HG03135 (cell line): Measurements from ENCODE around the gene KRT81.

Source experiments
- ATAC-seq: cut with Tn5 transposase; IDR thresholded peaks from one replicate; pipeline ENCODE4 v1.9.1; 2021; ENCODE audit warnings: mild to moderate bottlenecking, moderate library complexity; ENCODE audit not compliant: unreplicated experiment

Gene KRT81

DNA sequence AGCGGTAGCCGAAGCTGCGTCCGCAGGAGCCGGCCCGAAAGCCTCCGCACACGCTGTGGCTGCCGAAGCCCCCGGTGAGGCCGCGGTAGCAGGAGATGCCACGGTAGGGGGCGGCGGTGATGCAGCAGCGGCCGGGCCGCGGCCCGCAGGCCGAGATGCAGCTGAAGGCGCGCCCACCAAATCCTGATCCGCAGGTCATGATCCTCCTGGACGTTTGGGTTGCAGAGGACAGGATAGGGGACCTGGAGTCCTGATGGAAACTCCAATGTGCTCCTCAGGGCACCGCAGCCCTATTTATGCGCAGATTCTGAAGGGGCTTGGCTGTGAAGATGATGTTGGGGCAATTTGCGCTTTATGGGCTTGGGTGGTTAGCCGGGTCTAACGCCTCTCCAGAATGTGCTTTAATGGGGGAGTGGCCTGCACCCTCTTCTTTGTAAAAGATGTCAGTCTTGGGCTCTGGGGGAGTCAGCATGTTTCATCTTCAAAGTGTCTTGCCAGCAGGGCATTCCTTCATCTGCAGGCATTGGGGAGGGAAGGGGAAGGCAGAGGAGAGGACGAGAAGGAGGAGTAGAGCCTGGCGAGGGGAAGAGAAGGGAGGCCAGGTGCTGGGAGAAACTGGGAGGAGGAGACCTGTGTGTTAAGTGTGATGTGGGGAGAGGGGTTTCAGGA lies at the start of gene KRT81:
Gene KRT81 (minus strand): TSS at position 268 of the 669 bp plus-strand sequence. CDS start 69 bp downstream, at position 199.
- no peak for ATAC-seq

- no peak for ATAC-seq
Measured at GRCh38 chr12:52338241-52338960, 47.1 kb upstream of the KRT81 start.

GRCh38 chr12:52337054-52337453 lies 45.7 kb upstream of the KRT81 start:
- no peak for ATAC-seq

GRCh38 chr12:52336641-52337040 lies 45.3 kb upstream of the KRT81 start:
- no peak for ATAC-seq

DNA sequence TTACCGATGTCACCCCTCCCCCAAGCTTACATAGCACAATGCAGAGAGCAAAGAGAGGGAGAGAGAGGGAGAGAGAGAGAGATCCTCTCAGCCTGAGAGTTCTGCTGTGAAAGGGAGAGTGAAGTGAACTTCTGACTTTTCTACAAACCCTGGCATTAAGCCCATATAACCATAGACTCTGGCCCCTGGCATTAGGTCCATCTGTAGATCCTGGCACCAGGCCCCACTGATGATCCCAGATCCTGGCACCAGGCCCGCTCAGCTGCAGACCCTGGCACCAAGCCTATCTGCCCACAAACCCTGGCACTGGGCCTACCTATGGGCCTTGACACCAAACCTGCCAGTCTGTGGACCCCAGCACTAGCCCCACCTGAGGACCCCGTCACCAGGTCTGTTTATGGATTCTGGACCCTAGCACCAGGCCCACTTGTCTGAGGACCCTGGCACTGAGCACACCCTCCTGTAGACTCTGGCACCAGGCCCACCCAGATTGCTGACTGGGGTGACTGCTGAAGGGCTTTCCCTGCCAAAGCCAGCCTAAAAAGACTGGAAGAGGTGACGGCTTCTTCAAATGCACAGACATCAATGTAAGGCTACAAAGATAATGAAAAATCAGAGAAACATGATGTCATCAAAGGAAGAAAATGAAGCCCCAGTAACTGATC lies 44.4 kb upstream of the KRT81 start:
- no peak for ATAC-seq

DNA sequence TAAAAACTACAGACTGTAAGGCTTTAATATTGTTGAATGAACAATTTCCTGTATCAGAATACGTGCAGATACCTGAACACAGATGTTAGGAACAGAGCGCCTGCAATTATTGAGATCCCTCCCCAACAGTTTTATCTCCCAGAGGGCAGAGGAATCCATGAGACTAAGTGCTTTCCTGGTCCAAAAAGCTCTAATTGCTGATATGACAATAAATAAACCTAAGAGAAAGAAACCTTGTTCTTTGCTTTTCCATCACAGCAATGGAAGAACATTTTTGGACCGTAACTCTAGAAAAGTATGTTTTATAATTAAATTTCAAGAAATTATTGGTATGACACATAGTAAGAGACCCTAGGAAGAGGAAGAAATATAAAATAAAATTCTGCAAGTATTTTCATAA lies 42.9 kb upstream of the KRT81 start:
- no peak for ATAC-seq

DNA sequence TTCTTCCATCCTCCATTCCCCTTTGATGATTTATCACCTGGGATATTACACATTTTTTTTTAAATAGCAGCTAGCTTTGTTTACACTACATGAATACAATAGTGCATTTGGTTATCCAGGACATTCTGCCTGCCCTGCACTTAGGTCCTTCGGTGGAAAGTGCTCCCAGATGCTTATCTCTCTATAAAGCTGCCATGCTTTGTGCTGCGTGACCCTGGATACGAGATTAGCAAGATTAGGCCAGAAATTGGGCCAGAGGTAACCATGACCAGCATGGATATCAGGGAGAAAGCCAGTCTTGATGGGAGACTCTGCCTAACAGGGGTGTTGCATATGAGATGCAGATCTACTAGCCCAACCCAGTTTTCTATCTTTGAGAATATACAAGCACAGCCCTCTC lies 42.0 kb upstream of the KRT81 start:
- ATAC-seq = no peak

GRCh38 chr12:52332381-52332780 lies 41.0 kb upstream of the KRT81 start:
- no peak for ATAC-seq

DNA sequence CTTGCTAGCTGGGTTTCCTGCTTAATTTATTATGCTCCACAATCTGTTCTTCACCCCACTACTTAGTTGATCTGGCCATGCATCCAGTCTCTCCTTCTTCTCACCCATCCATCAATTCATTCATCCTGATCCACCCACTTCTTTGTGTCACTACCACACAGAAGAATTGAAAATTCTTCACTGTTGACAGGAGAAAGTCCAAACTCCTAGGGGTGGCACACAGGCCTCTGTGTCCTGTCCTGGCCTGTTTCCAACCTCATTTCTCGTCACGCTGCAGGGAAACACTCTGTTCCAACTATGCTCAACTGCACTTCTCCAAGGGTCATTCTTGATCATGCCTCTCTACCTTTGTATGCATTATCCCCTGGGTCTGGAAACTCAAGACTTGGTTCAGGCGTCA lies 40.5 kb upstream of the KRT81 start:
- ATAC-seq = no peak

DNA sequence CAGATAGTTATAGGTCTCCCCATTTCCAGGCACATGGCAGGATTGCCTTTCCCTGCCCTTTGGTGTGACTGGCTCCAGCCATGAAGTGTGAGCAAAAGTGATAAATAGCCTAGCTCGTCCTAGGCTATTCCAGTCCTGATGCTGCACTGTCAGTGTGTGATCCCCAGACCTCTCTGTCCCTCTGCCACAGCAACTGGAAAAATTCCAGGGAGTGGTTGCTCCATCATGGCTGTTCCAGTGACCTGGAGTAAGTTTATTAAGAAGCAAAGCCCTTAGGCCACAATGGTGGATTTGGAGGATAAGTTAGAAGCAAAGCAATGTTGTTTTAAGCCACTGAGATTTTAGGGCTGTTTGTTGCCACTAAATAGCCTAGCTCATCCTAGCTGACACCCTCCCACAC lies 39.7 kb upstream of the KRT81 start:
- no peak for ATAC-seq

DNA sequence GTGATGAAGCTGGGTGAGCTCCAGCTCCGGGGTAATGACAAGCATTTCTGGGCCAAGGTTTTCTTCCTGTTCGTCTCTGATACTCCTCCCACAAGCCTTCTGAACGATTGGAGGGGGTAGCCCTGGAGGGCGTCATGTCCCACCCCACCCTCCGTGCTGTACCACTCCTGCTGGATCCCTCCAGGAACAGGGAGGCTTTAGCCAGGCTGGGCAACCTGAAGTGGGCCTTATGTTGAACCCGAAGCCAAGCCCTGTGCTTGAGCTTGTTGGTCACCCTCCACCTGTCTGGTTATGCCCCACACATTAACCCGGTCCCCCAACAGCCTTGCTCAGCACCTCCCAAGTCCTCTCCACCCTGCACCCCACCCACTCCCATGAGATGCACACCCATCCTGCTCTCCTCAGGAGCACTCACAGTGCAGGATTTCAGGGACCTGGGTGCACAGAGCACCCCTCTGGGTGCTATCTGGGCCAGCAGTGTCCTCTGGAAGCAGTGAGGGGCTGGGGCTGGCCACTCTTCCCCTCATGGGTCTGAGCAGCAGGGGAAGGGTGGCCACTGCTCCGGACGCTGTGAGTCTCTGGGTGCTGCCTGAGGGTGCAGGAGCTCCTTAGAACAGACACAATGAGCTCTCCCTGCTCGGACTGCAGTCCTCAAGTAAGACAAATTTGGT lies 36.6 kb upstream of the KRT81 start:
- no peak for ATAC-seq

DNA sequence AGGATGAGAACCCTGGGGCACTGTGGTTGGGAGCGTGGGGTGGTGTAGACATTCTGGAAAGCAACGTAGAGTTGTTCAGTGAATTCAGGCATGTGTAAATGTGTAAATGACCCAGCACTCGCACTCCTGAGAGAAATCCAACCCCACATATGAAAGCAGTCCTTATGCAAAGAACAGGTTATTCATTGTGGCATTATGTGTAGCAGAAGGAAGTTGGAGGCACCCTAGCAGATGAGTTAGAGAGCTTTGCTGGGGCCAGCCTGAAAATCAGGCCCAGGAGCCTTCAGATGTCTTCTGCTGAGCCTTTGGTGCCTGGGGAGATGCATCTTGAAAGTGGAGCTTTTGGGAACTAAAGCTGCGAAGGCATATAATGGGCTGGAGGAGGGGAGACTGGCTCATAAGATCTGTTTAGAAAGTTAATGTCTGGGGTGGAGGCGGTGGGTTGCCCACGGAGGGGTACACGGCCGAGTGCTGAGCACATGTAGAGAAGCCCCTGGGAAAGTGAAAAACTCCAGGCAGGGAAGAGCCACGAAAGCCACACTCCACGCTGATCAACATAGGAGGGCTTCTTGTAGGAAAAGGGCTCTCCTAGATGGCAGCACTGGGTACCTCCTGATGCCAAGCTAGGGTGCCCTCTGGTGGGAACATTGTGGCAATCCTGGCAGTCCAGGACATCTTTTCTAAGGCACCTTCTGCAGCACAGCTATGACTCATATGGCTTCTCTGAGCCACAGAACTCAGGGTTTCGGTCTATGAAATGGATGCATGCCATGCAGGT lies 35.9 kb upstream of the KRT81 start:
- ATAC-seq = peak; percentile 92

GRCh38 chr12:52324153-52324444 lies 32.8 kb upstream of the KRT81 start:
- ATAC-seq = no peak

- ATAC-seq = no peak
Measured at GRCh38 chr12:52323416-52324152, 32.2 kb upstream of the KRT81 start.

DNA sequence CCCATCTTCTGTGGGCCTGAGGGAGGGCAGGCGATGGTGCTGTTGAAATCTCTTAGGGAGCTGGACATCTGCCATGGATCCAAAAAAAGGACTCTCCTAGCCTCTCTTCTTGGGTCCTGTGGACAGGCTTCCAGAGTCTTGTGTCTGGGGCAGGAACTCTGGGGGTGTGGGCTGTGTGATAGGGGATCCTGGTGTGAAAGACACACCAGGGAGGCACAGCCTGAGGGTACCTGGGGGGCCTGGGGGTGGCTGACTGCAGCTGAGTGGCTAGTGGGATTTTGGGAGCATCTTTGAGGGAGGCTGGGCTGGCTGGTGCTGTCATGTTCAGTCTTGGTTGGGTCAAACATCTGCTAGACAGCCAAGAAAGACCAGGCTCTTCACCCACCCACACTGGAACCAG lies 31.7 kb upstream of the KRT81 start:
- ATAC-seq = no peak

DNA sequence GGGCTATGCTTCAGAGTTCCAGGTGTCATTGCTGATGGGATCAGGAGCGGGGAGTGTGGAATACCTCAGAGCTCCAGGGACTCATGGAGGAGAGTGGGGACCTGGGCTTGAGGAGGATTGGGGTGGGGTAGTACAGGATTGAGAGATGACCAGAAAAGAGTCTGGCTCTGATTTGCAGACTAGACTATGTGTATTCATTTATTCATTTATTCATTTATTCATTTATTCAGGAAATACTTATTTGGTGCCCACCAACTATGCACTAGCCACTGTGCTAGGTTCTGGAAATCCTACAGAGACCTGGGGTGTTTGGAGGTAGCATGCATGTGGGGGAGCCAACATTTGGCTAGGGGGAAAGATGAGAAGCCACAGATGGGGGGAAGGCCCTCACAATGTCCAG lies 30.7 kb upstream of the KRT81 start:
- no peak for ATAC-seq

DNA sequence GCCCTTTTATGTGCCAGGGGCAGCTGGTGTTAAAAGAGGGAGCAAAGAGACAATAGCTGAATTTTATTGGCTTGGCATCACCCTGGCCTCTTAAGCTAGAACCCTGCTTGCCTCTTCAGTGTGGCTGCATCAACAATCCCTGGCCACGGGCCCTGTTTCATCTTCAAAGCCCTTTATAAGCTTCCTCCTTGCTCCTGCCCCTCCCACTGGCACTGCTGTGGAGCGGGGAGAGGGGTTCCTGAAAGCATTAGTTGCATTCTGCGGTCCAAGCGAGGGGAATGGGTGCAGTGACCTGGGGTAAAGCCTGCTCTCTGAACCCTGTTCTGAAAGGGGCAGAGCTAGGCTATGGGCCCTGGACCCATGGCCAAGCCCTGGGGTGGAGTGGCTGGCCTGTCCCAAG lies 30.1 kb upstream of the KRT81 start:
- ATAC-seq = no peak

DNA sequence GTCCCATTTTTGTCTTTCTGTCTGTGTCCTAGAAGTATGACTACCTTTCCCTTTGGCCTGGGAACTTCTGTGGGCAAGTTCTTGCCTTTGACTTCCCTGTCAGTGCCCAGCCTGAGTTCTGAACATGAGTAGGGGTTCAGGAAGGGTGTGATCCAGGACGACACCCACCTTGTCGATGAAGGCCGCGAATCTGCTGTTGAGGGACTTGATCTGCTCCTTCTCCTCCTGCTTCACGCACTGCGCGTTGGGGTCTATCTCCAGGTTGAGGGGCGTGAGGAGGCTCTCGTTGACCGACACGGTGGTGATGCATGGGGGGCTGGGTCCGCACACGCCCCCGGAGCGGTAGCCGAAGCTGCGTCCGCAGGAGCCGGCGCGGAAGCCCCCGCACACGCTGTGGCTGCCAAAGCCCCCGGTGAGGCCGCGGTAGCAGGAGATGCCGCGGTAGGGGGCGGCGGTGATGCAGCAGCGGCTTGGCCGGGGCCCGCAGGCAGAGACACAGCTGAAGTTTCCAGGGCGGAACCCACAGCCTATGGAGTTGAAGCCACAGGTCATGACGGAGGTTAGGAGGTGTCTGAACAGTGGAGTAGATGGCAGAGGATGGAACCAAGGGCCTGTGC lies 29.6 kb upstream of the KRT81 start, which contains the start of gene KRT83:
Gene KRT83 (minus strand): TSS at position 615 of the 617 bp plus-strand sequence. CDS start 63 bp downstream, at position 552.
- ATAC-seq = no peak

DNA sequence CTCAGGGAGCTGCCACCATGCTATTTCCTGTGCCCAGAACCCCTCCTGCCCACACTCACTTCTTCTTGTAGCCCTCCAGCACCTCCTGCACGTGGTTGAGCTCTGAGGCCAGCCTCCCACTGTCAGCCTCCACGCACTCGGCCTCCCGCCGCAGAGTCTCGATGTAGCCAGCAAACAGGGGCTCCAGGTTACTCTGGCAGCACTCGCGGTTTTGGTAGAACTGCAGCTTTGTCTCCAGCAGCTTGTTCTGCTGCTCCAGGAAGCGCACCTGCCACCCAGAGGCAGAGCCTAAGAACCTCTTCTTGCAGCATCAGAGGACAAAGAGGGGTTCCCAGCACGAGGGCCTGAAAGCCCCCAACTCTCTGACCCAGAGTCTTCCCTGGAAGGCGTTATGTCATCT lies 27.8 kb upstream of the KRT81 start:
- no peak for ATAC-seq
